Stimulated activated CD8-positive, alpha-beta memory T cell treated with anti-CD3 and anti-CD28 coated beads, Interleukin-7, amount 100 ng/mL, for 1 hour (primary cell): ENCODE data around the gene MRM3.
A peak's percentile ranks its signal among the peaks of the same experiment; 100 is the strongest.
"Not testable (repeated sequence)": the region's sequence is repeated elsewhere in the genome, so short reads cannot be mapped to it uniquely, and the experiment has no call there.

Source experiments
- DNase-seq, 2 donors: peaks; one replicate each; pipeline ENCODE4 v3.0.0-alpha.2; 2020; ENCODE audit warnings: low read depth in 2 of 2

The MRM3 gene, protein sequence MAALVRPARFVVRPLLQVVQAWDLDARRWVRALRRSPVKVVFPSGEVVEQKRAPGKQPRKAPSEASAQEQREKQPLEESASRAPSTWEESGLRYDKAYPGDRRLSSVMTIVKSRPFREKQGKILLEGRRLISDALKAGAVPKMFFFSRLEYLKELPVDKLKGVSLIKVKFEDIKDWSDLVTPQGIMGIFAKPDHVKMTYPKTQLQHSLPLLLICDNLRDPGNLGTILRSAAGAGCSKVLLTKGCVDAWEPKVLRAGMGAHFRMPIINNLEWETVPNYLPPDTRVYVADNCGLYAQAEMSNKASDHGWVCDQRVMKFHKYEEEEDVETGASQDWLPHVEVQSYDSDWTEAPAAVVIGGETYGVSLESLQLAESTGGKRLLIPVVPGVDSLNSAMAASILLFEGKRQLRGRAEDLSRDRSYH

DNA sequence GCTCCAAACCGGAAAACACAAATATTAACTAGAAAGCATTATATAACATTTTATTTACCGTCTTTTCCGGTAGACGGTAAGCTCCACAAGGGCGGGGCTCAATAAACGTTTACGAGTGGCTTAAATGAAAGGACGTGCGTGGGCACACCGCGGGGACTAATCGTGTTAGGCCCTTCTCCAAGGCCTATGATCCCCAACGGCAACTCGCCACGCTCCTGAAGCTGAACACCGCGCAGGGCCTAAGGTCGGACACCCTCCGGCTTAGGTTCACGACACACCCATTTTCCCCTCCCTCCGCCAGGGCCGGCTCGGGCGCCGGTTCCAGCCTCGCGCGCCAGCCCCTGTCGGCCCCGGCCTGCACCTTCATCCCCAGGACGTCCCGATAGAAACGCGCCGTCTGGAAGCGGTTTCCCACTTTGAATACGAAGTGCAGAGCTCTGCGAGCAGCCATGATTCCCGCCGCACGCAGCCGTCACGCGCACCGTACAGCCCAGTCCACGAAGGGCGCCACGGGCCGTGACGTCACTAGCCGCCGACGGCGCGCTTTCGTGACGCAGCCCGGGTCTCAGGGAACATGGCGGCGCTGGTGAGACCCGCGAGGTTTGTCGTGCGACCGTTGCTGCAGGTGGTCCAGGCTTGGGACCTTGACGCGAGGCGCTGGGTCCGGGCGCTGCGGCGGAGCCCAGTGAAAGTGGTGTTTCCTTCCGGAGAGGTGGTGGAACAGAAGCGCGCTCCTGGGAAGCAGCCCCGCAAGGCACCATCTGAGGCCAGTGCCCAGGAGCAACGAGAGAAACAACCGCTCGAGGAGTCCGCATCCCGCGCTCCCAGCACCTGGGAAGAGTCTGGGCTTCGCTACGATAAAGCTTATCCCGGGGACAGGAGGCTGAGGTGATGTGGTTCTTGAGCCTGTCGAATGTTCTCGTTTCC, at the start of gene MRM3, which contains the start of gene GLOD4:
Gene MRM3, plus strand, starts transcription at position 549 of the 927 bp plus-strand sequence. Its CDS starts 26 bp downstream, at position 575.
Gene GLOD4, minus strand, starts transcription at position 476 of the 927 bp plus-strand sequence. Its CDS starts 25 bp downstream, at position 451.
- DNase-seq, result peak; percentile 87 to 92

DNA sequence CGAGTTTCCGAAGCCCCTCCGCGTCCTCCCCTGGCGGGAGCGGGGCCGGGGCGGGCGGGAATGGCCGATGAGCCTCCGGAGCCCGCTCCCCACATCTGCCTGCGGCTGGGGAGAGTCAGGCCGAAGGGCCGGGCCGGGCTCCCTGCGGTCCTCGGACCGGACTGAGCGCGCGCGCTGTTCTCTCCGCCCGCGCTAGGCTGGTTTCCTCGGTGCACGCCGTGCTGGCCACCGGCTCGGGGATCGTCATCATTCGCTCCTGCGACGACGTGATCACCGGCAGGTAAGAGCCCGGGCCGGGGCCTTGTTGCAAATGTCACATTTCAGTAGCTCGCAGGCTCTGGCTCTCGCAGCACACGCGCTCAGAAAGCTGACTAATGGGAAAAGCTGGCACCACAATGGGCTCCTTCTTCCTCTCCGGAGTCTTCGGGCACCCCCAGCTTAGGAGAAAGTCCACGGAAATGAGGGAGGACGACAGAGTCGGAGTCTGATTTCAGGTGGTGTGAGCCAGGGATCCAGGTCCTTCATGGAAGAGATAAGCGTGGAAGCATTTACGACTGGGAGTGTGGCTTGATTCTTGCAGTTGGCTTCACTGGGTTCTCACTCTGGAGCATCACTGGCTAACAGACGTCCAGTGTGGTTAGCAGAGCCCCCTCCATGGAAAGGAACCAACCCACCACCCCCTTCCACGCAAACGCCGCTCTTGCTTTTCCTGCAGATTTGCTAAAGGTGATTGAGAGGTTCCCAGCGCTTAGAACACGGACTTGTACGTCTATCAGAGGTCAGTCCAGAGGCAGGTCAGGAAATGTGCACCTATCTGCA, 49.0 kb upstream of the MRM3 start:
- DNase-seq, result no peak

DNA sequence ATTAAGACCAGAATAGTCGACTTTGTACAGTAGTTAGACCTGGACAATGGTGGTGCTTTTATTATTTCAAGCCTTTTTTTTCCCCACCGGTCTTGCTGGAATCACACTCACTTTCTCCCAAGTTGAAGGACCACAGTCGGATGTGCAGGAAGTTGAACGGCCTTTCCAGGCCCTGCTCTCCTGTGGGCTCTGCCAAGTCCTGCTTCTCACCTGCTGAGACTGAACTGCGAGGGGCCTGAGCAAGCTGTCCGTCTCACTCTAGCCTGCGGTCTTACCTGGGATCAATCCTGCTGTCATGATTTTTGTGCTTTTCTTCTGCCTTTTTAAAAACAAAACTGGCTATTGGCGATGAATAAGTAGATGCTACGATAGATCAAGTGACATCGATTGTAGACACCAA, 48.4 kb upstream of the MRM3 start:
- no peak for DNase-seq

DNA sequence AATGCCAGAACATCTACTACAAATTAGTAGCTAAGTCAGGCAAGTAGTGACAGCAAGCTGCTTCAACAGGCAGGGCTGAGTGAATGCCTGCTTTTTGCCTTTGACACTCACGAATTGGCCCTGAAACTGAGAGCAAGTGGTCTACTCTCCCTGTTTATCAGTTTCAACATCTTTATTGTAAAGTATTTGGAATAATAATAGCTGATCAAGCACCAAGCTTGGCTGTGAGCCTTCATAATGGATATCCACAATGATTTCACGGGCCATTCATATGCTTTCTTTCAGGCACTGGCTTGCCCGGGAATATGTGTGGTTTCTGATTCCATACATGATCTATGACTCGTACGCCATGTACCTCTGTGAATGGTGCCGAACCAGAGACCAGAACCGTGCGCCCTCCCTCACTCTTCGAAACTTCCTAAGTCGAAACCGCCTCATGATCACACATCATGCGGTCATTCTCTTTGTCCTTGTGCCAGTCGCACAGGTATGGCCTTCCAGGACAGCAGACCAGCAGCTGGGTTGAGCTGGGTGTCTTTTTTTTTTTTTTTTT, 44.5 kb upstream of the MRM3 start:
- no peak for DNase-seq

DNA sequence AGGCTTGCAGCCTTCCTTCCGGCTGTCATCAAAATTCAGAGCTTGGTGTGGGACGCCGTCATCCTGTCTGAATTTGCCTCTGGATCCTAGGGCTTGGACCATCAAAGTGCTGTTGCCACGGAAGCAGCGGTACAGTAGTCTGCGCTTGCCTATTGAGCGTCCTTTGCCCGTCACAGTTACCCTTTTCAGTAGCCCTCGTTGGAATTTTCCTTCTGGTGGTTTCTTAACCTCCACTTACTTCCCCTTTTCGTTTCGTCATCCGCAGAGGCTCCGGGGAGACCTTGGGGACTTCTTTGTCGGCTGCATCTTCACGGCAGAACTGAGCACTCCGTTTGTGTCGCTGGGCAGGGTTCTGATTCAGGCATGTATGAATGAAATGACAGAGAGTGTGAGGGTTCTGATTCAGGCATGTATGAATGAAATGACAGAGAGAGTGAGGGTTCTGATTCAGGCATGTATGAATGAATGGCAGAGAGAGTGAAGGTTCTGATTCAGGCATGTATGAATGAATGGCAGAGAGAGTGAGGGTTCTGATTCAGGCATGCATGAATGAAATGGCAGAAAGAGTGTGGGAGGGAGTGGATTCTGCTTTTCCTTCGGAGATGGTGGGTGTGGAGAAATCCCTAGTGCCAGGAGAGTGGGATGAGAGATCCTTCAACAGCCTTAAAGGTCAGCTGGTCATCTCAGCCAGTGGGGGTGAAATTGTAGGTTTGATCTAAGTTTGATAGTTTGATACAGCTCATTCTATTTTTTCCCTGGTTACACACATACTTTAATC, 41.7 kb upstream of the MRM3 start:
- no peak for DNase-seq

DNA sequence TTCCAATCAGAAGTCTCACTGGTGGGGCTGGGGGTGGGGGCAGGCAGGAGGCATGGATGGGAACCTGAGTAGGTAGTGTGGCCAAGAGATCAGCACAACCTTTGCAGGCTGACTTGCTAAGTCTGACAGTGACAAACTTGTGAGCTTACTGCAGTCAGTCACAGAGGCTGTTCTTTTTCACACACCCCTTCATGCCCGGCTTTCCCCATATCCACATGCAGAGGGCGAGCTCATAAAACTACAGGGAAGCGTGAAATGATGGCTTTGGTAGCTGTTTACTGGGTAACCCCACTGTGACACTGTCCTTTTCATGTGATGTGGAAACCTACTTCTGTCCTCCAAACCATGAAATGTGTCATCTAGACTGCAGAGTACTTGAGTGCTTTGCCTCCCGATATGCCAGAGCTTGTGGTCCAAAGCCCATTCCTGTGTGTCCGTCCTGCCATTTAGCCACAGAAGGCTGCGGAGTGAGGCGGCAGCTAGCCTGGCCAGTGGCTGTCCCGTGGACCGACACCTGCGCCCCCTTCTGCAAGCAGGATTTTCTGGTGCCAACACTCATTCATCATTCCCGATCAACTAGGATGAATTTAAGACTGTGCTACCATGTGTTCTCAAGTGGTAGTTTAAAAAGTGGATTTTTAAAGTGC, 39.9 kb upstream of the MRM3 start:
- no peak for DNase-seq

DNA sequence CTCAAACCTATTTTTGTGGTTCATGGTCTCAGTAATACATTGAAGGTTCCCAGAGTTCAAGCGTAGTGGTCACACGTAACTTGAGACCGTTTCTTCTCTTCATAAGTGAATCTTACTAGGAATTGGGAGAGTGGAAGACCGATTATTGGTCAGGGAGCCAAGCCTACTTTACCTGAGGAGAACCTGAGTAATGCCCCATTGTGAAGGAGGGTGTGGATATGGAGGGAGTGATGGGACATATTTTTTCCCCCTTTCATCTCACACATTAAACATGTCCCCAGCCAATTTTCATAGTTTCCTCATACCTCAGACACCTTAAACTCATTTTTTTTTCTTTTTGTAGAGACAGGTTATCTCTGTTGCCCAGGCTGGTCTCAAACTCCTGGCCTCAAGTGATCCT, 39.0 kb upstream of the MRM3 start:
- DNase-seq, result no peak

DNA sequence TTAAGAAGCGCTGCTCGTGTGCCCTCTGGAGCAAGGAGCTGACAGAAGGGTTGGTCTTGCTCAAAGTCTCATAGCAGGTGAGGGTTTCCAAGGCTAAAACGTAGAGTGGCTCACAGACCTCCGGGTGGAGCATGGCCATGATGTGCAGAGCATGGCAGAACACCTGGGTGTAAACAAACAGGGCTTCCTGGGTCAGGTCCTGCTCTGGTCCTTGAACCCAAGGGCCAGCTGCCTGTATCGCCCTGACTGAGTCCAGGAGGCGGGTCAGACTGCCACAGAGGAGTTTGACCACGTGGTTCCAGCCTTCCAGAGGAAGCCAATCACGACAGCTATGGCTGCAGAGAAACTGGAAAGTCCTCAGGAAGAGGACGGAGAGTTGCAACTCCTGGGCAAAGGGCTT, 37.2 kb upstream of the MRM3 start:
- DNase-seq, result no peak

DNA sequence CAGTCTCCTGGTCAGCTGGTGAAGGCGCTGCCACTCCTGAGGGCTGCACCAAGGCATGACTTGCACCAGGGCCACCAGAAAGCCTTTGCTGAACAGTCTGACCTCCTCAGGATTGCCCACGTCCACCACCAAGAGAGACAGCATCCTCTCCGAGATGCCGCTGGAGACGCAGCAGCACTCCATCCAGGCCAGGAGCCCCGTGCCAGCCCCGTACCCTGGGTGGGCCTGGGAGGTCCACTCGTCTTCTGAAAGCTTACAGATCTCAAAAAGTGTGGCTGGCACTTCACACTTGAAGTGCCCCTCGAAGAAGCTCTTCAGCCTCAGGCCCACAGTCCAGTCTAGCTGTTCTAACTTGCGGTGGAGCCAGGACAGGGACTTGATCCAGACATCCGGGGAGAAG, 36.7 kb upstream of the MRM3 start:
- DNase-seq, result no peak

DNA sequence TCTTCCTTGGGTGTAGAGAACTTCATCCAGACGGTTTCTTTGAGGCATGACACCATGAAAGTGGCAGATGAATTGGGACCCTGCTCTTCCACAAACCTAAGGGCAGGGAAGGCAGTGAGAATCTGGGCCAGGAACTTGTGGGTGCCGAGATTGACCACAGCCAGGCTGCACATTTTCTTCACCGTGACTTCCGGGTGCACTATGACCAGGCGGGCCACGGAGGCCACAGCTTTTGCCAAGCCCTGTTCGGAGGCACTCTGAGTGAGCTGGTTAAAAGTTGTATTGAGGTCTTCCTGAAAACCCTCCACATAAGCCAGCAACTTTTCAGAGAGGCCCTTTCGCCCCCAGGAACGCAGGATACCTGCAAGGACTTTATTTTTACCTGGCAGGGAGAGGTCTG, 36.0 kb upstream of the MRM3 start:
- DNase-seq, result no peak

DNA sequence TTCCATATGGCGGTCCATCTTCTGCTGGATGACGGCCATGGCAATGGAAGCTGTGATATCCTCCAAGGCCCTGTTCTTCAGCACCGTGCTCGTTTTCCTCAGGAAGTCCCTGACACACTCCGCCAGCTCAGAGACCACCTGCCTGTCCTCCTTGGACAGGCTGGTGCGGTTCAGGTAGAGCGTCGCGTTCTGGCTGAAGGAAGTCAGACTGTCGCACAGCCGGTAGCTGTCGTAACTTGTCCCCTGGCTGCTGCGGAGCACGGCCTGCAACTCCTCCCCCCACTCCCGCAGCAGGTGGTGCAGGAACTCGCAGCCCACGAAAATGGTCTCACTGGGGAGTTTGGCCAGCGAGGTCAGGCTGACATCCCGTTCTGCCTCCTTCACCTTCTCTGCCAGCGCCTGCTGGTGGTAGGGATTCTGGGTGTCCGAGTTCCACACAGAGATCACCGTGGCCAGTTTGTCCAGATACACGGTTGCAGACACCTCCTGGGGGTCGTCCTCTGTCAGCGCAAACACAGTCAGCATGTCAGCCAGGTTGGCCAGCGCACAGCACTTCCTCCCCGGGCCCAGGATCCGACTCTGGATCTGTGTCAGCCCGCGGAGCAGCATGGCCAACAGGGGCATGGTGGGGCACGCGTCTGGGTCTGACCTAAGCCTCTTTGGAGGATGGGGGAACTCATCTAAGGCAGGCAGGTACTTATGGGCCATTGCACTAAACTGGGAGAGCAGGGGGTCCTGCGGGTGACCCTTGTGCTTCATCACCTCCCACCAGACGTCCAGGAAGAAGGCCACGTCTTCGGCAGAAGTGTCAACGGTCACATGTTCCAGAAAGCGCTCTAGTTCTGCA, 35.1 kb upstream of the MRM3 start:
- DNase-seq, result no peak

DNA sequence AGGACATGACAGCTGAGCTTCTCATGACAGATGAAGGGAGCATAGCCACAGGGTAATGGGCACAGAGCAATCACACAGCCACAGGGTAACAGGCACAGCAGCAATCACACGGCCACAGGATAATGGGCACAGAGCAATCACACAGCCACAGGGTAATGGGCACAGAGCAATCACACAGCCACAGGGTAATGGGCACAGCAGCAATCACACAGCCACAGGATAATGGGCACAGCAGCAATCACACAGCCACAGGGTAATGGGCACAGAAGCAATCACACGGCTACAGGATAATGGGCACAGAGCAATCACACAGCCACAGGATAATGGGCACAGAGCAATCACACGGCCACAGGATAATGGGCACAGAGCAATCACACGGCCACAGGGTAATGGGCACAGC, 33.5 kb upstream of the MRM3 start:
- DNase-seq, result not testable (repeated sequence)

DNA sequence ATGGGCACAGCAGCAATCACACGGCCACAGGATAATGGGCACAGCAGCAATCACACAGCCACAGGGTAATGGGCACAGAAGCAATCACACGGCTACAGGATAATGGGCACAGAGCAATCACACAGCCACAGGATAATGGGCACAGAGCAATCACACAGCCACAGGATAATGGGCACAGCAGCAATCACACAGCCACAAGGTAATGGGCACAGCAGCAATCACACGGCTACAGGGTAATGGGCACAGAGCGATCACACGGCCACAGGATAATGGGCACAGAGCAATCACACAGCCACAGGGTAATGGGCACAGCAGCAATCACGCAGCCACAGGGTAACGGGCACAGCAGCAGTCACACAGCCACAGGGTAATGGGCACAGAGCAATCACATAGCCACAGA, 32.8 kb upstream of the MRM3 start:
- DNase-seq, result not testable (repeated sequence)

DNA sequence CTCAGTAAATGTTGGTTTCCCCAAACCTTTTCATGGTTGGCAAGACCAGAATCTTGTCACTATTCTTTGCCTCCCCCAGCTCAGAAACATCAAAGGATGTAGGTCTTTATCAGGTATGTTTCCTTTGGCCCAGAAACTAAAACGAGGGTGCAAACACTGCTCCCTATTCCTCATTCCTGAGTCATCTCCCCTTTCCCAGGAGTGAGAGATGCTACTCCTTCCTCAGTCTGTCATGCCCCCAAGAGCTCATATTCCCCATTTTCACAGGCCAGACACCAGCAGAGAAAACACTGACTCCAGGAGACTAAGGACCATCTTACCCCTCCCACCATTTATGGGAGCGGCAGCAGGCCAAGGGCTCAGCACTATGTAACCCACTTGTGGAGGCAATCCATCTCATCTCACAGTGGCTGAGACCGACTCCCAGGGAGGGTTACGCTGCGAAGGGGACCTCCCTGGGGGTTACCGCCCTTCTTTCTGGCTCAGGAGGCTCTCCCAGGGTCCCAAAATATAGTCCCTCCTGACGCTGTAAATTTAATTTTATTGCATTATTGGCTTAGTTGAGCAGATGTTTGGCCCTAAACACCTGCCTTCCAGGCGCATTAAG, 31.6 kb upstream of the MRM3 start:
- DNase-seq, result no peak

DNA sequence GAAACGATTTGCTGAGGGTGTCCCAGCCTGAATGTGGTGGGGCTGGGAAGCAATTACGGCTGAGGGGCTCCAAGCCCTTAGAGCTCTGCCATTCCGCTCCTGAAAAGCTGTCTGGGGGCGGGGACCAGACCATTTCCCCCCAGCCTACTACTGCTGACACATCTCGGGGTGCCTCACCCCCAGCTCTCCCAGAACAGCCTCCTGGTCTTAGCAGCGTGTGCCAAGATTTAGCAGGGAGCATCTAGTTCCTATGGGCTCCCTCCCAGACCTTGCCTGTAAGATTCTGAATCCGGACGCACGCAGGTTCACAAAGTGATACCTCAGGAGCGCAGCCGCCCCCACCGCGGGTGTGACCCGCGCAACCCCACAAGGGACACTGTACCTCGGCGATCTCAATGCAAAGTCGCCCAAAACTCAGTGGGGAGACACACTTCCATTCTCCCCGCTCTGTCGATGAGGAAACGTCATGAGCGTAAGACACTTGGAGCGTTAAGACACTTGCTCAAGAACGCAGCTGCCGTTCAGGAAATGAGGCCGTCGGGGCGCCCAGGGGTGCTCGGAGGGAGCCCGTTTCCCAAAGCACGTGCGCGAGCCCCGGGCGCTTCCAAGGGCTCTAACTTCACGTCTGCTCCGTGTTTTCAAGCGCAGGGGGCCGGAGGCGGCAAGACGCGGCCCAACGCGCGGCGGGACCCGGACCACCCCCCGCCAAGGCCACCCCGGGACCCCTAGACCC, 30.7 kb upstream of the MRM3 start:
- DNase-seq, result no peak

DNA sequence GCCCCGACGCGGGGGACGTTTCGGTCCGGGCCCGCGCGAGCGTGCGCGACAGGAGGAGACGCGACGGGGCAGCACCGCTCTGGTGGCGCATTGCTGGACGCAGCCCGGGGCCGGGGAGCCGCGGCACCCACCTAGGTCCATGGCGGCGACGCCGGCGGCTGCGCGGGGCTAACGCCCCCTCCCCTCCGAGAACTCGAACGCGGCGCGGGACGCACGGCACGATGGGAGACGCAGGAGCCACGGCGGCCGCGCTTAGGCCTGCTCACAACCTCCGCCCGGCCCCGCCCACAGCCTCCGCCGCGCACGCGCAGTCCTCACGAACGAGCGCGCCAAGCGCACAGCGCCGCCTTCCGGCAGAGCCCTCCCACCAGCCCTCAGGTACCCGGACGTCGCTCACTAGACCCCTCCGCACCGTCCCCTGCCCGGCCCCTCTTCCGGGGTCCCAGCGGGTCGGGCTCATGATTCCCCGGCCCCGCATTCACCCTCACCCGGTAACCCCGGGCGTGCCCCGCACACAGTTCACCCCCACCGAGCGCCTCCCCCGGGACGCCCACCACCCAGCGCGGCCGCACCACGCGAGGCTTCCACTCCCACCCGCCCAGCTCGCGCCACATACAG, 30.0 kb upstream of the MRM3 start, which contains the start of gene GEMIN4:
Gene GEMIN4, minus strand, starts transcription at position 263 of the 618 bp plus-strand sequence. Its CDS starts 122 bp downstream, at position 141.
- peak; percentile 98 for DNase-seq

DNA sequence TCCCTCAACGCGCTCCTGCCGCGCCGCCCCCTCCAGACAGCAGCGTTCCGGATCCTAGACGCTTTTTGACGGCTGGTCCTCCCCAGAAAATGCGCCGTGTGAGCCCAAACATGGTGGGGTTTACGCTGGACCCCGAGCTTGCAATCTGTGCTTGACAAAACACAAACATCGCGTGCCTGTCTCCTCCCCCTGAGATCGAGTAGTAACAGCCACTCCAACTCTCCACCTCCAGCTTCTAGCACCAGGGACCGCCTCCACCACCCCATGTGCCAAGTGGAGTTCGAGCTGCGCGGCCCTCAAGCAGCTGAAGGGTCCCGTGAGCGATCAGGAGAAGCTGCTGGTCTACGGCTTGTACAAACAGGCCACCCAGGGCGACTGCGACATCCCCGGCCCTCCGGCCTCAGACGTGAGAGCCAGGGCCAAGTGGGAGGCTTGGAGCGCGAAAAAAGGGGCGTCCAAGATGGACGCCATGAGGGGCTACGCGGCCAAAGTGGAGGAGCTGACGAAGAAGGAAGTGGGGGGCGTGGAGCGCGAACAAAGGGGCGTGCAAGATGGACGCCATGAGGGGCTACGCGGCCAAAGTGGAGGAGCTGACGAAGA, 29.4 kb upstream of the MRM3 start:
- DNase-seq, result no peak
